Peyer's patch (tissue), 4 donors: ENCODE results near the gene LIN54. TPM values are rescaled to one million over a fixed set of nuclear protein-coding genes. Genes with fewer than 3 reads are reported as not detected.

Experiments
- DNase-seq, 3 donors: peaks; one replicate each; pipeline ENCODE4 v3.0.0-alpha.2; 2017 to 2019
- H3K27ac ChIP-seq, 4 donors: fragments of 200-600 bp; sonication (generic); one replicate each; pipeline ENCODE4 v1.5.1; 2016 to 2019
- H3K27me3 ChIP-seq, 2 donors: fragments of 200-600 bp; sonication (generic); one replicate each; pipeline ENCODE4 v1.5.1; 2019
- H3K36me3 ChIP-seq, 3 donors: fragments of 200-600 bp; sonication (generic); one replicate each; pipeline ENCODE4 v1.5.1; 2016 to 2019
- H3K4me1 ChIP-seq, 4 donors: fragments of 200-600 bp; sonication (generic); one replicate each; pipeline ENCODE4 v1.5.1; 2016 to 2019
- H3K4me3 ChIP-seq, 4 donors: fragments of 200-600 bp; sonication (generic); 1 replicate in 3 of 4; 2 replicates in 1 of 4; pipeline ENCODE4 v1.5.1; 2016 to 2019; ENCODE audit warnings: mild to moderate bottlenecking in 1 of 4
- H3K9me3 ChIP-seq, 4 donors: fragments of 200-600 bp; sonication (generic); one replicate each; pipeline ENCODE4 v1.5.1; 2016 to 2019; ENCODE audit warnings: mild to moderate bottlenecking in 1 of 4
- POLR2A ChIP-seq, 2 donors: fragments of 450-650 bp; IDR thresholded peaks; one replicate each; pipeline ENCODE4 v1.5.1; 2017; ENCODE audit warnings: antibody characterized with exemption in 2 of 2, mild to moderate bottlenecking in 2 of 2, moderate library complexity in 2 of 2
- total RNA-seq, 4 donors: library from RNA; depleted of rRNA; stranded (reverse); fragments of >200 nt; gene quantifications; one replicate each; pipeline ENCODE4 v1.1.0, GENCODE V29; 2016
- TF ChIP-seq, protein P1 (sequence below), 6 experiments: fragments of 450-650 bp in 4 of 6; fragments of 200-600 bp in 2 of 6; sonication (generic) in 1 of 6; IDR thresholded peaks; one replicate each; pipeline ENCODE4 v1.5.1; 2017 to 2019; ENCODE audit warnings: antibody characterized with exemption in 6 of 6, mild to moderate bottlenecking in 3 of 6, moderate library complexity in 1 of 6

LIN54 gene
- total RNA-seq, 4 donors from 2014 or later = 8.7 to 13.0 (median 9.4) TPM

DNA sequence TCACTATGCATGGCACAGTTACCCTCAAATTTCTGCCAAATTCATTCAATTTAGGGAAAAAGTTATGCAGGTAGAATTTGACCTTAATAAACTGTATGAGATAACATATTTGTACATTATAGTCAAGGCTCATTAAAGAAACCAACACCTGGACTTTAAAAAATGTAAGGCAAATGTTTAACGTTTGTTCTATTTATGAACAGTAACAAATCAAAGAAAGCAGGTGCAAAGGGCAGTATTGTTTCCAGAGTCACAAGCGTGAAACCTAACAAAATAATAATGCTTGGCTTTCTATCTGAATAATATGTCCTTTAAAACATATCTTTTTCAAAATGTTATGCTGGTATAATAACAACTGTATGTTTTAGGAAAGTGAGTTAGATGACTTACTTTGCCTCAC, 41.2 kb downstream of the LIN54 start:
- Histone ChIP-seq H3K9me3 (no peaks in the 10 kb centered on the region), H3K27ac (no peak overlapping the region), H3K4me1 (no peaks in the 10 kb centered on the region), H3K36me3 (no peaks in the 10 kb centered on the region), H3K4me3 (no peak overlapping the region), H3K27me3 (no peaks in the 10 kb centered on the region)
- TF ChIP-seq, protein P1, sequence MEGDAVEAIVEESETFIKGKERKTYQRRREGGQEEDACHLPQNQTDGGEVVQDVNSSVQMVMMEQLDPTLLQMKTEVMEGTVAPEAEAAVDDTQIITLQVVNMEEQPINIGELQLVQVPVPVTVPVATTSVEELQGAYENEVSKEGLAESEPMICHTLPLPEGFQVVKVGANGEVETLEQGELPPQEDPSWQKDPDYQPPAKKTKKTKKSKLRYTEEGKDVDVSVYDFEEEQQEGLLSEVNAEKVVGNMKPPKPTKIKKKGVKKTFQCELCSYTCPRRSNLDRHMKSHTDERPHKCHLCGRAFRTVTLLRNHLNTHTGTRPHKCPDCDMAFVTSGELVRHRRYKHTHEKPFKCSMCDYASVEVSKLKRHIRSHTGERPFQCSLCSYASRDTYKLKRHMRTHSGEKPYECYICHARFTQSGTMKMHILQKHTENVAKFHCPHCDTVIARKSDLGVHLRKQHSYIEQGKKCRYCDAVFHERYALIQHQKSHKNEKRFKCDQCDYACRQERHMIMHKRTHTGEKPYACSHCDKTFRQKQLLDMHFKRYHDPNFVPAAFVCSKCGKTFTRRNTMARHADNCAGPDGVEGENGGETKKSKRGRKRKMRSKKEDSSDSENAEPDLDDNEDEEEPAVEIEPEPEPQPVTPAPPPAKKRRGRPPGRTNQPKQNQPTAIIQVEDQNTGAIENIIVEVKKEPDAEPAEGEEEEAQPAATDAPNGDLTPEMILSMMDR (IDR thresholded peaks at IDR 0.05) = no peak
- no peak for TF ChIP-seq POLR2A (IDR thresholded peaks at IDR 0.05)
- DNase-seq = no peak

DNA sequence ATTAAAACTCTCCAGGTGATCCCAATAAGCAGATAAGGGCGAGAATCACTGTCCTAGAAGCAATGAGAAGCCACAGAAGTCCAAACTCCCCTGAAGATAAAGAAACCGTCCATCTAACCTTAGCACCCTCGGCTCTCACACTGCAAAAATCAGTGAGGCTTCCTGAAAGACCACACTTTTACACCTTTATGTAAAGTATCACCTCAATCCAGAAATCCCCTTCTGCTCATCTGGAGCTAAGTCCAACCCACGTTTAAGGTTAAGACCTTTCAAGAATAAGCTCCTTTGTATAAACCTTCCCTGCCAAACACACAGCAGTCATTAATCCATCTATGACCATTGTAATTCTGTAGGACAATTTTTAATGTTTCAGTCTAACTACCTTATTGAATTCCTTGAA, 41.7 kb downstream of the LIN54 start:
- H3K4me1 ChIP-seq = no peaks in the 10 kb centered on the region
- no peaks in the 10 kb centered on the region for H3K9me3 ChIP-seq
- H3K27me3 ChIP-seq = no peaks in the 10 kb centered on the region
- no peak overlapping the region for H3K27ac ChIP-seq
- peaks cover 0 to 3% (median 0%) of the 10 kb centered on the region in 3 donors for H3K36me3 ChIP-seq
- TF ChIP-seq, protein P1 (IDR thresholded peaks at IDR 0.05) = no peak
- TF ChIP-seq POLR2A (IDR thresholded peaks at IDR 0.05) = no peak
- H3K4me3 ChIP-seq = no peak overlapping the region
- DNase-seq = no peak

DNA sequence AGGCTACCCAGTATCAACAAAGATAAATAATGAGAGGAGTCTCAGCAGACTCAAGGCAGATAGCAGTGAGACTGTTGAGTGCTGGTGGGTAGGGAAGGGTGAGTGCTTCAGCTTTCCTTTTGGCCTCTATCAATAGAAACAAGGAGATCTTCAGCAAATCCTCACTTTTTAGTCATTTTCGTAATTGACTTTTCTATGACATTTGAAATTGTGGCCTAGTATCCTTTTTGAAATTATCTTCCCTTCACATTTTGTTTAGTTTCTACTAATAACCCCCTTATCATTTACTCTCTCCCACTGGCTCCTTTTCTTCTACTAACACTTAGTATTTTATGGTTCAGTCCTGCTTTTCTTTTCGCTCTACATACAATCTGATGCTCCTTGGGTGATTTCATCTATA, 44.9 kb downstream of the LIN54 start:
- DNase-seq = no peak
- H3K27me3 ChIP-seq = no peaks in the 10 kb centered on the region
- no peaks in the 10 kb centered on the region for H3K4me1 ChIP-seq
- no peaks in the 10 kb centered on the region for H3K9me3 ChIP-seq
- H3K27ac ChIP-seq = no peak overlapping the region
- peaks cover 0 to 4% (median 0%) of the 10 kb centered on the region in 3 donors for H3K36me3 ChIP-seq
- no peak for TF ChIP-seq POLR2A (IDR thresholded peaks at IDR 0.05)
- TF ChIP-seq, protein P1 (IDR thresholded peaks at IDR 0.05) = no peak
- no peak overlapping the region for H3K4me3 ChIP-seq

DNA sequence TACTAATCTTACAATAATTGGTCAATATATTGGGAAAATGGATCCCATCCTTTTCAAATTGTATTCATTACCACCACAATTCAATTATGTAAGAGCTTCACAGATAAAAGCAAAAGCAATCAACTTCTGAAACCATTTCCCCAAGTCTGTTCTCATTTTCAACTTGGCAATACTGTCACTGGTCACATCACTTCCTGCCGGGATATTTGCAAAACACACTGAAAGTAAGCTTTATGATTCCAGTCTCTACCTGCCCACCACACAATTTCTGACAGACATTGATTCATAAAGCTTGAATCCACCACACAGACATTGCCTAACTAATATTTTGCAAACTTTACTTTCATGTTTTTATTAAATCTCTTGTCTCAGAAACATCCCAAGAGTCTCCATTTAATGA, 53.6 kb downstream of the LIN54 start:
- no peak overlapping the region for H3K27ac ChIP-seq
- no peak overlapping the region for H3K4me3 ChIP-seq
- TF ChIP-seq, protein P1 (IDR thresholded peaks at IDR 0.05) = no peak
- no peak for TF ChIP-seq POLR2A (IDR thresholded peaks at IDR 0.05)
- no peak for DNase-seq
- H3K36me3 ChIP-seq = peaks cover 0 to 7% (median 0%) of the 10 kb centered on the region in 3 donors
- no peaks in the 10 kb centered on the region for H3K4me1 ChIP-seq
- H3K9me3 ChIP-seq = no peaks in the 10 kb centered on the region
- H3K27me3 ChIP-seq = no peaks in the 10 kb centered on the region

DNA sequence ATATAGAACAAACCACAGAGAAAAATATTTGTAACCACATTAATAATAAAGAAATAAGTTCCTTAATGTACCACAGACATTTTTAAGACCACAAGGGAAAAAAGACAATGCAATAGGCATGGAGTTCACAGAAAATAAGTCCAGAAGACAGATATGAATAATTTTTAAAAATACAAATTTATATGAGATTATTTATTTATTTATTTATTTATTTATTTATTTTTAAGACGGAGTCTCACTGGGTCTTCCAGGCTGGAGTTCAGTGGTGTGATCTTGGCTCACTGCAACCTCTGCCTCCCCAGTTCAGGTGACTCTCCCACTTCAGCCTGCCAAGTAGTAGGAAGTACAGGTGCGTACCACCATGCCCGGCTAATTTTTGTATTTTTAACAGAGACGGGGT, 56.4 kb downstream of the LIN54 start:
- no peaks in the 10 kb centered on the region for H3K27me3 ChIP-seq
- no peak for DNase-seq
- no peaks in the 10 kb centered on the region for H3K9me3 ChIP-seq
- H3K27ac ChIP-seq = no peak overlapping the region
- H3K4me3 ChIP-seq = no peak overlapping the region
- H3K4me1 ChIP-seq = no peaks in the 10 kb centered on the region
- TF ChIP-seq, protein P1 (IDR thresholded peaks at IDR 0.05) = no peak
- no peak for TF ChIP-seq POLR2A (IDR thresholded peaks at IDR 0.05)
- H3K36me3 ChIP-seq = no peaks in the 10 kb centered on the region

DNA sequence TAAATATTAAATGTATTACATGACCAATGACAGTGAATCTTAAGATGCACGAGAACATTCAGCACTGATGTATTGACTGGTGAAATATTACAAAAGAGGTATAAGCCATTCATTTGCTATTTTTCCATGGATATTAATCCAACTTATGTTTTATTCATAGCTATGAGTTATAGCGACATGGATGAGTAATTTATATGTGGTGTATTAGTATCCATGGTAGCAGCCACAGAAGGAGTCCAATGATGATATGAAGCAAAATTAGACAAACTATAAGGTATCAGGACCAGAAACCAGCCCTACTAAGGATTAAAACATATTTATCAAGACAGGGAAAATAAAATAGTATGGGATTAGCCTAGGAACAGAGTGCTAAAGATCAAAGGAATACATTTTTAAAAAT, 59.4 kb downstream of the LIN54 start:
- TF ChIP-seq, protein P1 (IDR thresholded peaks at IDR 0.05) = no peak
- no peak for TF ChIP-seq POLR2A (IDR thresholded peaks at IDR 0.05)
- H3K4me3 ChIP-seq = no peak overlapping the region
- no peaks in the 10 kb centered on the region for H3K9me3 ChIP-seq
- no peak for DNase-seq
- H3K36me3 ChIP-seq = no peaks in the 10 kb centered on the region
- H3K4me1 ChIP-seq = no peaks in the 10 kb centered on the region
- no peak overlapping the region for H3K27ac ChIP-seq
- no peaks in the 10 kb centered on the region for H3K27me3 ChIP-seq
